ENCODE results near the gene ARHGEF37.
A peak's percentile ranks its signal among the peaks of the same experiment; 100 is the strongest.
"Not testable (repeated sequence)": the region's sequence is repeated elsewhere in the genome, so short reads cannot be mapped to it uniquely, and the experiment has no call there.

ARHGEF37 gene

GRCh38 chr5:149567226-149567625, 14.1 kb upstream of the ARHGEF37 start:
- no peak for DNase-seq (ENCODE audit: low read depth)

- DNase-seq (ENCODE audit: low read depth) = no peak
Measured at GRCh38 chr5:149572170-149572569, 9.1 kb upstream of the ARHGEF37 start.

DNA sequence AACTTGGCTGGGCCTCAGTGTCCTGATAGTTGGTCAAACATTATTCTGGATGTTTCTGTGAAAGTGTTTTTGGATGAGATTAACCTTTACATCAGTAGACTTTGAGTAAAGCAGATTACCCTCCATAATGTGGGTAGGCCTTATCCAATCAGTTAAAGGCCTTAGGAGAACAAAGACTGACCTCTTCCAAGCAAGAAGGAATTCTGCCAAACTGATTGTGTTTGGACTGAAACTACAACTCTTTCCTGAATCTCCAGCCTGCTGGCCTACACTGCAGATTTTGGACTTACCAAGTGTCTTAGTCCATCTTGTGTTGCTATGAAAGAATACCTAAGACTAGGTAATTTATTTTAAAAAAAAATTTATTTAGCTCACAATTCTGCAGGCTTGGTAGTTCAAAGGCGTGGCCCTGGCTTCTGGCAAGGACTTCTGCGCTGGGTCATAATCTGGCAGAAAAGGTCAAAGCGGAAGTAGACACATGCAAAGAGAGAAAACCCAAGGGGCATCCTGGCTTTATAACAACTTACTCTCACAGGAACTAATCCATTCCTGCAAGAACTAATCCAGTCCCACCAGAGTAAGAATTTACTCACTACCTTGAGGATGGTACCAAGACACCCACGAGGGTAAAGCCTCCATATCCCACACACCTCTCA, 8.6 kb upstream of the ARHGEF37 start:
- no peak for DNase-seq (ENCODE audit: low read depth)

- no peak for DNase-seq (ENCODE audit: low read depth)
Measured at GRCh38 chr5:149575131-149575530, 6.2 kb upstream of the ARHGEF37 start.

GRCh38 chr5:149576021-149576420, 5.3 kb upstream of the ARHGEF37 start:
- no peak for DNase-seq (ENCODE audit: low read depth)

- DNase-seq (ENCODE audit: low read depth) = no peak
Measured at GRCh38 chr5:149578896-149579295, 2.4 kb upstream of the ARHGEF37 start.

DNA sequence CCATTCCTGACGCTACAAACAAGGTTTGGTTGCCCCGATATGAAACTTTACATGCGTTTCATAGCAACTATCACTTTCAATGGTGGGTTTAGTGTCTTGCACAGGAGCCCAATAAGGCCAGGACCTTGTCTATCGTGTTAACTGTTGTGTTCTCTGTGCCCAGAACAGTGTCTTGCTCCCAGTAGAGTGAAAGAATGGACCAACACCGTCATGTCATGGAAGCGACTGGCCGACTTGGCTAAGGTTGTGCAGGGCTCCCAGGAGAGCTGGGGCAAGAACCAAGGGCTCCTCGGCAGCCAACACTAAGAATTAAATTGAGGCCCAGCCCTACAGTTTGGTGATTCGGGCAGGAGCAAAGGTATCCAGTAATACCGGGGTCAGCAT, 498 bp upstream of the ARHGEF37 start:
- DNase-seq (ENCODE audit: low read depth) = no peak

GRCh38 chr5:149581931-149582768, 852 bp downstream of the ARHGEF37 start:
- no peak for DNase-seq (ENCODE audit: low read depth)

DNA sequence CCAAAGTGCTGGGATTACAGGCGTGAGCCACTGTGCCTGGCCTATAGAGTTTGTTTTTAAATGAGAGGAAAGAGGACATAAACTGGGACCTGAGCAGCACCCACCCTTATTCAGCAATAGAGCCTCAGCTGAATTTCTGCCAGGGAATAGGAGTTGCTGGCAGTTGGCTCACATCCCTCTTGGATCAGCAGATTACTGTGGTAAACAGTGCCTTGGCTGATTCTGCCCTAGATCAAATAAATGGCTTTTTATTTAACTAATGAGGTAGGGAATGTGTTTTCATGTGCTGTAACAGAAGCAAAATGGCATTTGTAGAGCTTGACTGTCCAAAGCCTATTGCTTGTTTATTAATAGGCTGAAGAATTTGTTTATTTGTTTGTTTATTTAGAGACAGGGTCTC, 2.1 kb downstream of the ARHGEF37 start:
- no peak for DNase-seq (ENCODE audit: low read depth)

DNA sequence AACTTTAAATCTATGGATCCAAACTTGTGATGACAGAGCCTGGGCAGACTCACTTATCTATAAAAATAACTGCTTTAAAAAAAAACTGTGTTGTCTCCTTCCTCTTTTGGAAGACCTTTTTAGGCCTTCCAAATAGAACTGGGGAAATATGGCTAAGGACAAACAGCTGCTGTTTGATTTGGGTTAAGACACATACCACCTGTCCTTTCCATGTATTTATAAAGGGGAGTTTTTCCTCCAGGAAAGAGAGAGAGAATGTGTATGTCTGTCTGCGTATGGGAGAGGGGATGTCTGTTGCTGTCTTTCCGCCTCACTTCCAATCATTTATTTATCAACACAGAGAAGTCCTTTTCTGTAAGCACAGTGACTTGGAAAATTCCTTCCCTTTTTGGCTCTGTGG, 2.8 kb downstream of the ARHGEF37 start:
- no peak for DNase-seq (ENCODE audit: low read depth)

GRCh38 chr5:149585910-149586309, 4.6 kb downstream of the ARHGEF37 start:
- DNase-seq (ENCODE audit: low read depth) = no peak

GRCh38 chr5:149586708-149587318, 5.5 kb downstream of the ARHGEF37 start:
- DNase-seq (ENCODE audit: low read depth) = peak; percentile 20

GRCh38 chr5:149588936-149589335, 7.6 kb downstream of the ARHGEF37 start:
- DNase-seq (ENCODE audit: low read depth) = no peak

DNA sequence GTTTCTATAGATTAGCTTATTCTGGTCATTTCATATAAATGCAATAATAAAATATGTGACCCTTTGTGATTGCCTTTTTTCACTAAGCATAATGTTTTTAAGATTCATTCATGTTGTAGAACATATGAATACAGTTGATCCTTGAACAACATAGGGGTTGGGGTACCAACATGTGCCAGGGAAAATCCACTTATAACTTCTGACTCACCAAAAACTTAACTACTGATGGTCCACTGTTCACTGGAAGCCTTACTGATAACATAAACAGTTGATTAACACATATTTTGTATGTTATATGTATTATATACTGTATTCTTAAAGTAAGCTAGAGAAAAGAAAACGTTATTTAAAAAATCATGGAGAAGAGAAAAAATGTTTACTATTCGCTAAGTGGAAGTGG, 12.1 kb downstream of the ARHGEF37 start:
- DNase-seq (ENCODE audit: low read depth) = no peak

DNA sequence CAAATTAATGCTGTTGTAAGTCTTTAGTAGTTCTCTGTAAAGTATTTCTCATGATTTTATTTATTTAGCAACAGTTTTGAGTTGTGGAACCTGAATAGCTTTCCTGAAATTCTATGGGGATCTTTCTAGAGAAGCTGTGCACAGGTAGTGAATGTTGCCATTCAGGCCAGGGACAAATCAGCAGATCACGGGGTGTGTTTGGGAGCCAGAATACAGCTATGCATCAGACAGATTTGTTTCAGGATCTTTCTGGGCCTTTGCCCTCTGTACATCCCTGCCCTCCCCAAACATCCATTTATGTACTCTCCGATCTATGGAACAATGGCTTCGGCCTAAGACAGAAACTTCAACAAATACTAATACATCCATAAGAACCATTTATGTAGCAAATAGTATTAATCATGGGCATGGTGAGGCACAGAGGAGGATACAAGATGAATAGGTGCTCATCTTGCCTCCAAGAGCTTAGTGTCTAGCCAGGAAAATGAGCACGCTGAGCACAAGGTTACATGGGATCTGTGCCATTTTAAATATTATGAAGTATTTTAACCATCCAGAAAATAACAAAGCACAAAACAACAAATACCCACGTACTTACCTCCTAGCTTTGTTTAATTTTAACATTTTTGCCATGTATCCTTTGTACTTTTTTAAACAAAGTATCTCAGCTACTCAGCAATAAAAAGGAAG, 13.1 kb downstream of the ARHGEF37 start:
- DNase-seq (ENCODE audit: low read depth) = no peak

- peak; percentile 65 for DNase-seq (ENCODE audit: low read depth)
Measured at GRCh38 chr5:149595105-149595504, 13.8 kb downstream of the ARHGEF37 start.

- no peak for DNase-seq (ENCODE audit: low read depth)
Measured at GRCh38 chr5:149596712-149597111, 15.4 kb downstream of the ARHGEF37 start.

- DNase-seq (ENCODE audit: low read depth) = no peak
Measured at GRCh38 chr5:149597618-149598017, 16.3 kb downstream of the ARHGEF37 start.

GRCh38 chr5:149598234-149598633, 16.9 kb downstream of the ARHGEF37 start:
- not testable (repeated sequence) for DNase-seq (ENCODE audit: low read depth)

DNA sequence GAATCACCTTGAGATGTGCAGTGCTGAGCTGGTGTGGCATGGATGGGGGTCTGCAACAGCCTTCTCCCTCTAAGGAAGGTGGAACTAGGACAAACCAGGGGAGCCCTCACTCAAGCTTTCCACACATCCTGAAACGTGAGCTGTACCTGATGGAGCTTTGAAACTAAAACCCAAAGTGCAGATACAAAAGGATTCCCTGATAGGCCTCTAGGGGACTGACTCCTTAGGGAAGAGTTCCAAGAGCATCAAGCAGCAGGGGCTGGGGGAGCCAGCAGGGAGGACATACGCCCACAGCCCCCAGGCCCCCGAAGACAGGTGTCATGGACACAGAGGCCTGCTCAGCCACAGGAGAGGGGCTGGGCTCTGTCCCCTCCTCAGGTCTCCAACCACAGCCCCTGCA, 17.7 kb downstream of the ARHGEF37 start:
- no peak for DNase-seq (ENCODE audit: low read depth)

GRCh38 chr5:149599375-149599774, 18.1 kb downstream of the ARHGEF37 start:
- no peak for DNase-seq (ENCODE audit: low read depth)

DNA sequence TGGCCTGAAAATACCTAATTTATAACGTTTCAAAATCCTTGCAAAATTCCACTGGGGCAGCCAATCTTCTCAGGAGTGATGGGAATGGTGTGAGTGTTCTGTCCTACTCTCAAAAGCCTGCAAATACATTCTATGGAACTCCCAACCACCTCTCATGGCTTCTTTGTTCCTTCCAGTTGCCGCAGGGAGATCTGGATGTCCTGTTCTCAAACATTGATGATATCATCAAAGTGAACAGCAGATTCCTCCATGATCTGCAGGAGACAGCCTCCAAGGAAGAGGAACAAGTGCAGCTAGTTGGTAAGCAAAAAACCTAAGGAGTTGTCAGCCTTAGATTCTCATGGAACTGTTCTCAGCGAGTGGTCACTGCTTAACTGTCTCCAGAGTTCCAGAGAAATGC, 19.6 kb downstream of the ARHGEF37 start:
- DNase-seq (ENCODE audit: low read depth) = no peak

DNA sequence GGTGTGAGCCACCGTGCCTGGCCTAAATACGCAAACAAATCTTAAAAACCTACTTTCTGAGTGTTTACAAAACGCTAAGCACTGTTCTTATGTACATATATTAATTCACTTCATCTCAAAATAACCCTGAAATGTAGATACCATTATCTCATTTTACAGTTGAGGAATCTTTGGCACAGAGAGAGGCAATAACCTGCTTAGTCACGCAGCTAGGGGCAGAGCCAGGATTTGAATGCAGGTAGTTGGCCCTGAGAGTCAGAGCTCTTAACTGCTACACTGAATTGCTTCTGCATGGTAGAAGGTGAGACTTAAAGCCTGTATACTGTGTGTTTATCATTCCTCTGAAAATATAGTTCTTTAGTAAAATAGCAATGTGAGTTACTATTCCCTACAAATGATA, 21.9 kb downstream of the ARHGEF37 start:
- no peak for DNase-seq (ENCODE audit: low read depth)

All from ELR (cell line).